HG03521 (cell line): Measurements from ENCODE around the gene AKAP6.
A peak's percentile ranks its signal among the peaks of the same experiment; 100 is the strongest.

Source experiments
- ATAC-seq: cut with Tn5 transposase; IDR thresholded peaks from one replicate; pipeline ENCODE4 v1.9.1; 2021; ENCODE audit warnings: mild to moderate bottlenecking, moderate library complexity; ENCODE audit not compliant: unreplicated experiment

The AKAP6 gene

GRCh38 chr14:32697114-32697513 is 368.0 kb downstream of the AKAP6 start:
- no peak for ATAC-seq

GRCh38 chr14:32697704-32698103 is 368.6 kb downstream of the AKAP6 start:
- ATAC-seq = no peak

- no peak for ATAC-seq
These were observed 369.7 kb downstream of the AKAP6 start for GRCh38 chr14:32698831-32699230.

- no peak for ATAC-seq
These were observed 372.4 kb downstream of the AKAP6 start for GRCh38 chr14:32701475-32701874.

GRCh38 chr14:32702088-32702487 is 373.0 kb downstream of the AKAP6 start:
- no peak for ATAC-seq

- peak; percentile 56 for ATAC-seq
These were observed 373.5 kb downstream of the AKAP6 start for GRCh38 chr14:32702562-32702961.

GRCh38 chr14:32703183-32703621 is 374.1 kb downstream of the AKAP6 start:
- no peak for ATAC-seq

- no peak for ATAC-seq
These were observed 377.8 kb downstream of the AKAP6 start for GRCh38 chr14:32706721-32707519.

GRCh38 chr14:32707742-32708500 is 378.8 kb downstream of the AKAP6 start:
- ATAC-seq = no peak

GRCh38 chr14:32709027-32709426 is 379.9 kb downstream of the AKAP6 start:
- no peak for ATAC-seq

GRCh38 chr14:32710231-32710671 is 381.2 kb downstream of the AKAP6 start:
- ATAC-seq = no peak

- ATAC-seq = no peak
These were observed 381.9 kb downstream of the AKAP6 start for GRCh38 chr14:32710731-32711680.

GRCh38 chr14:32713856-32714255 is 384.8 kb downstream of the AKAP6 start:
- ATAC-seq = no peak

- no peak for ATAC-seq
These were observed 390.5 kb downstream of the AKAP6 start for GRCh38 chr14:32719601-32720000.

GRCh38 chr14:32720927-32721326 is 391.8 kb downstream of the AKAP6 start:
- ATAC-seq = no peak

GRCh38 chr14:32722631-32723183 is 393.6 kb downstream of the AKAP6 start:
- ATAC-seq = no peak

GRCh38 chr14:32724867-32725471 is 395.9 kb downstream of the AKAP6 start:
- no peak for ATAC-seq

GRCh38 chr14:32726516-32726915 is 397.4 kb downstream of the AKAP6 start:
- ATAC-seq = no peak

- no peak for ATAC-seq
These were observed 398.7 kb downstream of the AKAP6 start for GRCh38 chr14:32727832-32728231.

GRCh38 chr14:32728526-32728925 is 399.4 kb downstream of the AKAP6 start:
- ATAC-seq = no peak
